ENCODE measurements around the gene NECTIN1. TPM values are rescaled to one million over a fixed set of nuclear protein-coding genes. Genes with fewer than 3 reads are reported as not detected.

Gene NECTIN1
- total and polyA plus RNA-seq, 2 donors (not counting 3 experiments of a cell fraction or from before 2014, with no cell fraction given) = 10.8 to 23.6 TPM

GRCh38 chr11:119645018-119645417 is 84.0 kb downstream of the NECTIN1 start:
- no peak overlapping the region for H3K27ac ChIP-seq (ENCODE audit: insufficient read depth, low read depth, low read length)
- peaks cover 0 to 2% of the 10 kb centered on the region in 2 experiments for H3K27me3 ChIP-seq (ENCODE audit: control insufficient read depth in 2 of 2, insufficient read depth in 2 of 2, low read length in 2 of 2)
- no peaks in the 10 kb centered on the region for H3K79me2 ChIP-seq (ENCODE audit: control insufficient read depth, insufficient read depth, low read length)
- H3K9me3 ChIP-seq (replicated peaks; ENCODE audit: control insufficient read depth, insufficient read depth, low read length) = no peaks in the 10 kb centered on the region
- TF ChIP-seq GATA2 (IDR thresholded peaks at IDR 0.05; ENCODE audit: insufficient read depth, insufficient read length, low read depth, low read length) (no peak), POLR2A (IDR thresholded peaks at IDR 0.05; ENCODE audit: low read depth, low read length) (no peak), POLR2AphosphoS5 (IDR thresholded peaks at IDR 0.05; ENCODE audit: insufficient read depth, low read depth, low read length) (no peak), EZH2 (IDR thresholded peaks at IDR 0.05; ENCODE audit: borderline replicate concordance, low read depth, low read length, severe bottlenecking) (no peak), CTCF (IDR thresholded peaks at IDR 0.05; ENCODE audit: extremely low read depth in 1 of 2, insufficient read depth in 1 of 2, low read depth in 1 of 2, low read length in 2 of 2) (no peak), JUN (IDR thresholded peaks at IDR 0.05; ENCODE audit: borderline replicate concordance, insufficient read depth, insufficient read length, low read depth) (no peak), MYC (IDR thresholded peaks at IDR 0.05; ENCODE audit: low read depth, low read length) (no peak), MAX (IDR thresholded peaks at IDR 0.05; ENCODE audit: insufficient read depth, insufficient read length) (no peak), FOS (IDR thresholded peaks at IDR 0.05; ENCODE audit: borderline replicate concordance, insufficient read depth, low read length) (no peak)
- POLR2A ChIA-PET = no interaction called here
- H2AFZ ChIP-seq (ENCODE audit: low read depth, low read length) = no peak overlapping the region
- dilution Hi-C loops (cut with MboI; ENCODE audit: extremely low pct_ligation_motif_present, low sequenced_read_pairs) = no loop called here
- H3K9me1 ChIP-seq (replicated peaks; ENCODE audit: control insufficient read depth, extremely low read depth, insufficient read depth, low read length) = no peaks in the 10 kb centered on the region
- DNase-seq (ENCODE audit: low read depth, low spot score) (no peak), FAIRE-seq (no peak)
- no peak overlapping the region for H3K9ac ChIP-seq (replicated peaks; ENCODE audit: extremely low read depth, insufficient read depth, low read length)
- intact Hi-C loops (cut with micrococcal nuclease) = no loop called here
- H3K4me1 ChIP-seq (ENCODE audit: control insufficient read depth, extremely low read depth, insufficient read depth, low read length) = no peaks in the 10 kb centered on the region
- H3K36me3 ChIP-seq (ENCODE audit: control insufficient read depth in 2 of 2, extremely low read depth in 1 of 2, insufficient read depth in 2 of 2, low read length in 2 of 2) = no peaks in the 10 kb centered on the region
- BruUV-seq (replicated peaks) = no TSS peak
- H3K4me2 ChIP-seq (ENCODE audit: insufficient read depth, low read length) = no peak overlapping the region
- no peaks in the 10 kb centered on the region for H4K20me1 ChIP-seq (replicated peaks; ENCODE audit: control insufficient read depth, extremely low read depth, insufficient read depth, low read length)
- CTCF ChIA-PET = interaction anchor here (0.8 kb wide), 1 partner anchor 21 kb away, joined by 3 read pairs; no protein-coding TSS in a partner anchor
- H3K4me3 ChIP-seq (replicated peaks in 1 of 3; ENCODE audit: insufficient read depth in 1 of 3, low read depth in 1 of 3, low read length in 3 of 3) = no peak overlapping the region

Data from endothelial cell of umbilical vein (primary cell).